Measurements from ENCODE around the gene EML2.
"Not testable (repeated sequence)": the region's sequence is repeated elsewhere in the genome, so short reads cannot be mapped to it uniquely, and the experiment has no call there.

The EML2 gene

GRCh38 chr19:45650722-45651121, 11.5 kb upstream of the EML2 start:
- no peak for DNase-seq

GRCh38 chr19:45646345-45646698, 7.1 kb upstream of the EML2 start:
- DNase-seq = no peak

- no peak for DNase-seq
Observed at GRCh38 chr19:45645631-45646344, 6.6 kb upstream of the EML2 start.

GRCh38 chr19:45645068-45645630, 6.0 kb upstream of the EML2 start:
- no peak for DNase-seq

GRCh38 chr19:45643927-45644771, 5.0 kb upstream of the EML2 start:
- no peak for DNase-seq

- peak; percentile 63 for DNase-seq
Observed at GRCh38 chr19:45643024-45643926, 4.1 kb upstream of the EML2 start.

GRCh38 chr19:45641274-45642105, 2.3 kb upstream of the EML2 start:
- DNase-seq = no peak

GRCh38 chr19:45640849-45641273, 1.7 kb upstream of the EML2 start:
- DNase-seq = no peak

- DNase-seq = no peak
Observed at GRCh38 chr19:45637890-45638667, 1.1 kb downstream of the EML2 start.

- no peak for DNase-seq
Observed at GRCh38 chr19:45636902-45637301, 2.3 kb downstream of the EML2 start.

GRCh38 chr19:45636275-45636674, 2.9 kb downstream of the EML2 start:
- DNase-seq = no peak

GRCh38 chr19:45632468-45633196, 6.6 kb downstream of the EML2 start:
- DNase-seq = no peak

- DNase-seq = no peak
Observed at GRCh38 chr19:45630463-45630862, 8.7 kb downstream of the EML2 start.

- DNase-seq = no peak
Observed at GRCh38 chr19:45629704-45630103, 9.5 kb downstream of the EML2 start.

GRCh38 chr19:45628219-45628618, 11.0 kb downstream of the EML2 start:
- DNase-seq = not testable (repeated sequence)

GRCh38 chr19:45623984-45624383, 15.2 kb downstream of the EML2 start:
- no peak for DNase-seq

- no peak for DNase-seq
Observed at GRCh38 chr19:45621976-45622503, 17.2 kb downstream of the EML2 start.

GRCh38 chr19:45621389-45621788, 17.8 kb downstream of the EML2 start:
- no peak for DNase-seq

- DNase-seq = no peak
Observed at GRCh38 chr19:45616704-45617017, 22.5 kb downstream of the EML2 start.
